ENCODE results near the gene HBQ1.
"Not testable (repeated sequence)": the region's sequence is repeated elsewhere in the genome, so short reads cannot be mapped to it uniquely, and the experiment has no call there.

The HBQ1 gene

DNA sequence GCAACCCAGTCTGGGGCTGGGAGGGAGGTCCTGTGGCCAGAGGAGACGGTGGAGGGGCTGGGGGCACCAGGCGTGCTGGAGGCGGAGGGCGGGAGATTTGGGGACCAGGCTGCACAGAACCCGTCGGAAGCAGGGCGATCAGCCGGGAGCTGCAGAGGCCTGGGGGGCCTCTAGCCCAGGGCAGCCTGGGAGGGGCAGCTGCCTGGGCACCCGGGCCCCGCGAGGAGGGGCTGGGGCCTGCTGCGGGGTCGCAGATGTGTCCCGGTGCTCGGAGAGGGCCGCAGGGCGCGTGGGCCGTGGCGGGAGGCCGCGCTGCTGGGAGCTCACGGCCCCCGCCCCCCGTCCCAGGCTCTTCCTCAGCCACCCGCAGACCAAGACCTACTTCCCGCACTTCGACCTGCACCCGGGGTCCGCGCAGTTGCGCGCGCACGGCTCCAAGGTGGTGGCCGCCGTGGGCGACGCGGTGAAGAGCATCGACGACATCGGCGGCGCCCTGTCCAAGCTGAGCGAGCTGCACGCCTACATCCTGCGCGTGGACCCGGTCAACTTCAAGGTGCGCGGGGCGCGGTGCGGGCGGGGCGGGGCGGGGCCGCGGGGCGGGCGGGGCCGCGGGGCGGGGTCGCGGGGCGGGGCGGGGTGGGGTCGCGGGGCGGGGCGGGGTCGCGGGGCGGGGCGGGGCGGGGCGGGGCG, 16.0 kb upstream of the HBQ1 start:
- H4K91ac ChIP-seq (ENCODE audit: low read length); H3K4me2 ChIP-seq (ENCODE audit: low read length, poor library complexity, severe bottlenecking): not testable (repeated sequence)

DNA sequence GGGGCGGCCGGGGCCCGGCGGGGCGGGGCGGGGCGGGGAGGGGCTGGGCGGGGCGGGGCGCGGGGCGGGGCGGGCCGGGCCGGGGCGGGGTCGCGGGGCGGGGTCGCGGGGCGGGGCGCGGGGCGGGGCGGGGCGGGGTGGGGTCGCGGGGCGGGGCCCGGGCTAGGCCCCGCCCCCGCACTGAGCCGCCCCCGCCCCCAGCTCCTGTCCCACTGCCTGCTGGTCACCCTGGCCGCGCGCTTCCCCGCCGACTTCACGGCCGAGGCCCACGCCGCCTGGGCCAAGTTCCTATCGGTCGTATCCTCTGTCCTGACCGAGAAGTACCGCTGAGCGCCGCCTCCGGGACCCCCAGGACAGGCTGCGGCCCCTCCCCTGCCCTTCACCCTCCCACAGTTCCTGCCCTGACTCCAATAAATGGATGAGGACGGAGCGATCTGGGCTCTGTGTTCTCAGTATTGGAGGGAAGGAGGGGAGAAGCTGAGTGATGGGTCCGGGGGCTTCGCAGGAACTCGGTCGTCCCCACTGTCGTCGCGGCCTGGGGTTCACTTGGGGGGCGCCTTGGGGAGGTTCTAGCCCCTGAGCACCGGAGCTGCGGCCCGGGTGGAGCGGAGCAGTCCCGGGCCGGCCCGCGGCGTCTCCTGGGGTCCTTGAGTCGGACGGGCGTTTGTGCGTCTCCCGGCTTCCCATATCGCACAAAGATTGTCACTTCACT, 15.3 kb upstream of the HBQ1 start:
- no peak overlapping the region for H2BK12ac ChIP-seq (ENCODE audit: low read length in 2 of 2)
- no peak overlapping the region for H3K27ac ChIP-seq (ENCODE audit: low read length, poor library complexity, severe bottlenecking)
- H3K79me1 ChIP-seq (replicated peaks; ENCODE audit: low read length, poor library complexity, severe bottlenecking) = no peaks in the 10 kb centered on the region
- peak overlapping the region; percentile 18 for H3K4me2 ChIP-seq (ENCODE audit: low read length, poor library complexity, severe bottlenecking)
- H2BK15ac ChIP-seq (ENCODE audit: low read depth, poor library complexity, severe bottlenecking) = no peak overlapping the region
- no peak overlapping the region for H2BK120ac ChIP-seq (ENCODE audit: low read depth, low read length)
- no peak overlapping the region for H4K8ac ChIP-seq (ENCODE audit: low read length)
- no peak overlapping the region for H4K91ac ChIP-seq (ENCODE audit: low read length)
- no peak overlapping the region for H2AK5ac ChIP-seq (ENCODE audit: low read length, severe bottlenecking)
- H2AFZ ChIP-seq (ENCODE audit: low read depth, low read length) = no peak overlapping the region
- H3K4me1 ChIP-seq (ENCODE audit: control insufficient read depth, insufficient read depth, low read depth, low read length) = peaks cover 14% of the 10 kb centered on the region
- H3K18ac ChIP-seq (ENCODE audit: low read depth in 1 of 2, low read length in 2 of 2) = no peak overlapping the region
- peaks cover 60 to 61% of the 10 kb centered on the region in 2 experiments for H3K27me3 ChIP-seq (ENCODE audit: control insufficient read depth in 1 of 2, insufficient read depth in 1 of 2, low read length in 2 of 2)
- no peak for DNase-seq
- H3K14ac ChIP-seq (ENCODE audit: low read length in 2 of 2) = no peak overlapping the region
- no peak overlapping the region for H3K4me3 ChIP-seq (ENCODE audit: insufficient read depth in 1 of 2, low read depth in 1 of 2, low read length in 2 of 2)
- H3K9ac ChIP-seq (ENCODE audit: low read length) = no peak overlapping the region
- H3K9me3 ChIP-seq (ENCODE audit: control insufficient read depth, low read length) = no peaks in the 10 kb centered on the region
- no peak overlapping the region for H2BK5ac ChIP-seq (ENCODE audit: low read depth, low read length, poor library complexity, severe bottlenecking)
- no peak overlapping the region for H3K23ac ChIP-seq (ENCODE audit: low read length in 2 of 2)
- whole genome bisulfite sequencing = 4% methylated on average over 38 of the region's 77 CpGs
- H3K4ac ChIP-seq (ENCODE audit: low read depth in 1 of 2, low read length in 2 of 2) = no peak overlapping the region
- H3K36me3 ChIP-seq (ENCODE audit: control insufficient read depth in 1 of 2, insufficient read depth in 2 of 2, low read depth in 1 of 2, low read length in 2 of 2) = no peaks in the 10 kb centered on the region

More for the DNA sequence above, 16.0 kb upstream of the HBQ1 start:
- not testable (repeated sequence) for H2BK120ac ChIP-seq (ENCODE audit: low read depth, low read length); H4K8ac ChIP-seq (ENCODE audit: low read length); H3K27ac ChIP-seq (ENCODE audit: low read length, poor library complexity, severe bottlenecking); H3K18ac ChIP-seq (ENCODE audit: low read depth in 1 of 2, low read length in 2 of 2); H3K4ac ChIP-seq (ENCODE audit: low read depth in 1 of 2, low read length in 2 of 2); H2BK5ac ChIP-seq (ENCODE audit: low read depth, low read length, poor library complexity, severe bottlenecking); H3K23ac ChIP-seq (ENCODE audit: low read length in 2 of 2); DNase-seq; H3K4me3 ChIP-seq (ENCODE audit: insufficient read depth in 1 of 2, low read depth in 1 of 2, low read length in 2 of 2); H2AK5ac ChIP-seq (ENCODE audit: low read length, severe bottlenecking); H3K9ac ChIP-seq (ENCODE audit: low read length); H2BK12ac ChIP-seq (ENCODE audit: low read length in 2 of 2); H3K9me3 ChIP-seq (ENCODE audit: control insufficient read depth, low read length); H2BK15ac ChIP-seq (ENCODE audit: low read depth, poor library complexity, severe bottlenecking); H2AFZ ChIP-seq (ENCODE audit: low read depth, low read length); H3K79me1 ChIP-seq (replicated peaks; ENCODE audit: low read length, poor library complexity, severe bottlenecking); H3K36me3 ChIP-seq (ENCODE audit: control insufficient read depth in 1 of 2, insufficient read depth in 2 of 2, low read depth in 1 of 2, low read length in 2 of 2); H3K14ac ChIP-seq (ENCODE audit: low read length in 2 of 2)
- Histone ChIP-seq H3K4me1 (ENCODE audit: control insufficient read depth, insufficient read depth, low read depth, low read length) (peaks cover 14% of the 10 kb centered on the region), H3K27me3 (ENCODE audit: control insufficient read depth in 1 of 2, insufficient read depth in 1 of 2, low read length in 2 of 2) (peaks cover 63 to 64% of the 10 kb centered on the region in 2 experiments)
- WGBS = no CpG with 5 or more reads among the region's 80 CpGs

DNA sequence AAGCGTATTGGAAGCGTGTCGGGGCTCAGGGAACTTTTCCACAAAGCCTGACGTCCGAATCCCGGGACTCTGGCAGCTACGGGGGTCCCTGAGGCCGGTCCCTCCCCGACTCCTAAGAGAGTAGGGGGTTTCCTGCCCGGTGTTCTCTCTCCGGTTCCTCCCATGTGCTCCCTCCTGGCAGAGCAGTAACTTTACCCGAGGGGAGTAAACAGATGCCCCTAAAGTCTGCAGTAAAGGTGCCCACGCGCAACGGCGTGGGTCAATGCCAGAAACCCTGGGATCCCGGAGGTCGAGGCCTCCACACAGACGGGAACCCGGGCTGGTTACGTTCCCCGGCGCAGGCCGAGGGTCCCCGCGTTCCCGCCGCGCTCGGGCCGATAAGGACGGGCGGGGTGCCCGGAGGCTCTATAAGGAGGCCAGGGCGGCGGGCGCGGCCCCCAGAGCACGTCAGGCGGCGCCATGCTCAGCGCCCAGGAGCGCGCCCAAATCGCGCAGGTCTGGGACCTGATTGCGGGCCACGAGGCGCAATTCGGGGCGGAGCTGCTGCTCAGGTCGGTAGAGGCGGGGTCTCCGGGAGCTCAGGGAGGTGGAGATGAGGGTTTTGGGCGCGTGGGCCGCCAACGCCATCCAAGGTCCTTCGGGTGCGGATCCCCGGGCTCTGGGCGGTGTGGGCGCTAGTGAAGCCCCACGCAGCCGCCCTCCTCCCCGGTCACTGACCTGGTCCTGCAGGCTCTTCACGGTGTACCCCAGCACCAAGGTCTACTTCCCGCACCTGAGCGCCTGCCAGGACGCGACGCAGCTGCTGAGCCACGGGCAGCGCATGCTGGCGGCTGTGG, 14.5 kb upstream of the HBQ1 start, which contains the start of gene HBM:
HBM (plus strand) TSS at position 440 of the 836 bp plus-strand sequence; CDS start at position 460, 20 bp downstream.
- H2AK5ac ChIP-seq (ENCODE audit: low read length, severe bottlenecking) = no peak within 1 kb of the TSS
- peaks cover 63% of the 10 kb centered on the region in 2 experiments for H3K27me3 ChIP-seq (ENCODE audit: control insufficient read depth in 1 of 2, insufficient read depth in 1 of 2, low read length in 2 of 2)
- H2AFZ ChIP-seq (ENCODE audit: low read depth, low read length) = no peak within 1 kb of the TSS
- no peak within 1 kb of the TSS for H3K14ac ChIP-seq (ENCODE audit: low read length in 2 of 2)
- H4K91ac ChIP-seq (ENCODE audit: low read length) = no peak within 1 kb of the TSS
- peak within 1 kb of the TSS; percentile 18 for H3K4me2 ChIP-seq (ENCODE audit: low read length, poor library complexity, severe bottlenecking)
- H4K8ac ChIP-seq (ENCODE audit: low read length) = no peak within 1 kb of the TSS
- H3K4me1 ChIP-seq (ENCODE audit: control insufficient read depth, insufficient read depth, low read depth, low read length) = peaks cover 17% of the 10 kb centered on the region
- no peaks in the 10 kb centered on the region for H3K79me1 ChIP-seq (replicated peaks; ENCODE audit: low read length, poor library complexity, severe bottlenecking)
- no peak within 1 kb of the TSS for H3K23ac ChIP-seq (ENCODE audit: low read length in 2 of 2)
- WGBS = 6% methylated on average over 74 of the region's 75 CpGs
- H3K4ac ChIP-seq (ENCODE audit: low read depth in 1 of 2, low read length in 2 of 2) = no peak within 1 kb of the TSS
- no peak within 1 kb of the TSS for H3K9ac ChIP-seq (ENCODE audit: low read length)
- H3K27ac ChIP-seq (ENCODE audit: low read length, poor library complexity, severe bottlenecking) = no peak within 1 kb of the TSS
- H3K18ac ChIP-seq (ENCODE audit: low read depth in 1 of 2, low read length in 2 of 2) = no peak within 1 kb of the TSS
- H3K36me3 ChIP-seq (ENCODE audit: control insufficient read depth in 1 of 2, insufficient read depth in 2 of 2, low read depth in 1 of 2, low read length in 2 of 2) = no peaks in the 10 kb centered on the region
- no peak within 1 kb of the TSS for H2BK12ac ChIP-seq (ENCODE audit: low read length in 2 of 2)
- H2BK15ac ChIP-seq (ENCODE audit: low read depth, poor library complexity, severe bottlenecking) = peak within 1 kb of the TSS; percentile 40
- H2BK5ac ChIP-seq (ENCODE audit: low read depth, low read length, poor library complexity, severe bottlenecking) = no peak within 1 kb of the TSS
- DNase-seq = no peak
- no peak within 1 kb of the TSS for H2BK120ac ChIP-seq (ENCODE audit: low read depth, low read length)
- H3K9me3 ChIP-seq (ENCODE audit: control insufficient read depth, low read length) = no peaks in the 10 kb centered on the region
- no peak within 1 kb of the TSS for H3K4me3 ChIP-seq (ENCODE audit: insufficient read depth in 1 of 2, low read depth in 1 of 2, low read length in 2 of 2)
